Astrocyte (in vitro differentiated cells and primary cell): ENCODE results near the gene MKNK2. TPM values are rescaled to one million over a fixed set of nuclear protein-coding genes. Genes with fewer than 3 reads are reported as not detected.

Experiments used
- DNase-seq: peaks from one replicate; pipeline ENCODE4 v3.0.0-alpha.2; 2010; ENCODE audit warnings: low read depth
- FAIRE-seq: peaks from 2 replicates; lab custom pipeline; 2011; peaks lifted over from hg19 to GRCh38; lab: Jason Lieb, UNC
- H2AFZ ChIP-seq: 2 replicates; pipeline ENCODE4 v1.6.0; 2012; ENCODE audit warnings: low read depth, low read length, inconsistent platforms
- H3K27ac ChIP-seq: 2 replicates; pipeline ENCODE4 v1.5.1; 2011; ENCODE audit warnings: low read depth, low read length, inconsistent platforms
- H3K27me3 ChIP-seq: 2 replicates; pipeline ENCODE4 v1.6.0; 2011; ENCODE audit warnings: low read length, inconsistent platforms; ENCODE audit not compliant: insufficient read depth
- H3K36me3 ChIP-seq: 2 replicates; pipeline ENCODE4 v1.5.1; 2011; ENCODE audit warnings: low read length, inconsistent platforms; ENCODE audit not compliant: insufficient read depth
- H3K4me1 ChIP-seq: 2 replicates; pipeline ENCODE4 v1.5.1; 2011; ENCODE audit warnings: low read length, inconsistent platforms; ENCODE audit not compliant: insufficient read depth
- H3K4me2 ChIP-seq: 2 replicates; pipeline ENCODE4 v1.6.0; 2012; ENCODE audit warnings: low read length, inconsistent platforms
- H3K4me3 ChIP-seq: 2 replicates; pipeline ENCODE4 v1.5.1; 2011; ENCODE audit warnings: low read depth, mild to moderate bottlenecking, low read length, inconsistent platforms; ENCODE audit not compliant: insufficient read depth
- H3K79me2 ChIP-seq: 2 replicates; pipeline ENCODE4 v1.6.0; 2012; ENCODE audit warnings: mild to moderate bottlenecking, low read length, inconsistent platforms; ENCODE audit not compliant: insufficient read depth
- H3K9ac ChIP-seq: 2 replicates; pipeline ENCODE4 v1.6.0; 2012; ENCODE audit warnings: mild to moderate bottlenecking, low read length, inconsistent platforms
- H3K9me3 ChIP-seq: 2 replicates; pipeline ENCODE4 v1.5.1; 2012; ENCODE audit warnings: low read depth, mild to moderate bottlenecking, low read length, inconsistent platforms; ENCODE audit not compliant: insufficient read depth
- H4K20me1 ChIP-seq: 2 replicates; pipeline ENCODE4 v1.6.0; 2012; ENCODE audit warnings: low read length, inconsistent platforms; ENCODE audit not compliant: insufficient read depth
- H3K27ac Mint-ChIP-seq: one replicate; pipeline ENCODE4 v1.8.0; 2021; ENCODE audit warnings: mild to moderate bottlenecking, mixed read lengths; ENCODE audit not compliant: unreplicated experiment
- H3K27me3 Mint-ChIP-seq: one replicate; pipeline ENCODE4 v1.8.0; 2021; ENCODE audit warnings: low read depth, mixed read lengths; ENCODE audit not compliant: unreplicated experiment
- H3K36me3 Mint-ChIP-seq: one replicate; pipeline ENCODE4 v1.8.0; 2021; ENCODE audit warnings: low read depth, mixed read lengths; ENCODE audit not compliant: unreplicated experiment
- H3K4me1 Mint-ChIP-seq: one replicate; pipeline ENCODE4 v1.8.0; 2021; ENCODE audit warnings: low read depth, mixed read lengths; ENCODE audit not compliant: unreplicated experiment
- H3K4me3 Mint-ChIP-seq: one replicate; pipeline ENCODE4 v1.8.0; 2021; ENCODE audit warnings: mild to moderate bottlenecking, moderate library complexity, mixed read lengths; ENCODE audit not compliant: unreplicated experiment
- H3K9me3 Mint-ChIP-seq: one replicate; pipeline ENCODE4 v1.8.0; 2021; ENCODE audit warnings: mild to moderate bottlenecking, mixed read lengths; ENCODE audit not compliant: unreplicated experiment
- CTCF ChIP-seq: IDR thresholded peaks from 2 replicates; pipeline ENCODE4 v1.5.1; 2011; ENCODE audit warnings: low read depth, mild to moderate bottlenecking, inconsistent platforms, low read length, moderate library complexity; ENCODE audit not compliant: insufficient read depth
- EZH2 ChIP-seq: IDR thresholded peaks from 2 replicates; pipeline ENCODE4 v1.6.1; 2012; ENCODE audit warnings: mild to moderate bottlenecking, low read length, inconsistent platforms; ENCODE audit not compliant: insufficient read depth
- total RNA-seq: library from RNA; stranded (reverse); gene quantifications from 2 replicates; pipeline ENCODE4 v1.2.1, GENCODE V29; 2021

MKNK2 gene
- total RNA-seq, 1 donor from 2014 or later: 146 TPM

GRCh38 chr19:2003874-2004273, 47.2 kb downstream of the MKNK2 start:
- H3K9ac ChIP-seq: no peak overlapping the region
- H3K27ac Mint-ChIP-seq: no peak overlapping the region
- no peak overlapping the region for H3K27ac ChIP-seq
- H4K20me1 ChIP-seq: peaks cover 50% of the 10 kb centered on the region
- H3K4me3 ChIP-seq: no peak overlapping the region
- H3K79me2 ChIP-seq: peaks cover 5% of the 10 kb centered on the region
- no peak overlapping the region for H2AFZ ChIP-seq
- peaks cover 3% of the 10 kb centered on the region for H3K36me3 ChIP-seq
- peaks cover 4% of the 10 kb centered on the region for H3K4me1 ChIP-seq
- DNase-seq: peak; percentile 30
- no peak overlapping the region for H3K4me3 Mint-ChIP-seq
- H3K27me3 Mint-ChIP-seq: no peaks in the 10 kb centered on the region
- no peak overlapping the region for H3K4me2 ChIP-seq
- H3K9me3 Mint-ChIP-seq: no peaks in the 10 kb centered on the region
- H3K36me3 Mint-ChIP-seq: peaks cover 11% of the 10 kb centered on the region
- H3K4me1 Mint-ChIP-seq: no peaks in the 10 kb centered on the region
- TF ChIP-seq EZH2 (no peak), CTCF (no peak)
- H3K9me3 ChIP-seq: no peaks in the 10 kb centered on the region
- no peak for FAIRE-seq
- no peaks in the 10 kb centered on the region for H3K27me3 ChIP-seq

- Histone ChIP-seq H3K4me1 (no peaks in the 10 kb centered on the region), H3K27me3 (no peaks in the 10 kb centered on the region), H3K27ac (no peak overlapping the region), H3K4me3 (no peak overlapping the region), H3K9me3 (no peaks in the 10 kb centered on the region), H3K4me2 (no peak overlapping the region), H3K79me2 (no peaks in the 10 kb centered on the region), H3K9ac (no peak overlapping the region), H3K36me3 (peaks cover 6% of the 10 kb centered on the region), H4K20me1 (peaks cover 28% of the 10 kb centered on the region), H2AFZ (no peak overlapping the region)
- peaks cover 10% of the 10 kb centered on the region for H3K9me3 Mint-ChIP-seq
- no peak overlapping the region for H3K4me3 Mint-ChIP-seq
- no peaks in the 10 kb centered on the region for H3K27me3 Mint-ChIP-seq
- no peaks in the 10 kb centered on the region for H3K4me1 Mint-ChIP-seq
- peaks cover 26% of the 10 kb centered on the region for H3K36me3 Mint-ChIP-seq
- no peak for TF ChIP-seq CTCF
- TF ChIP-seq EZH2: no peak
- DNase-seq (no peak), FAIRE-seq (no peak)
- no peak overlapping the region for H3K27ac Mint-ChIP-seq
Measured at GRCh38 chr19:1999856-2000515, 51.1 kb downstream of the MKNK2 start.
